Adrenal gland (tissue), 12 donors: ENCODE data around the gene CPT1A. TPM values are rescaled to one million over a fixed set of nuclear protein-coding genes. Genes with fewer than 3 reads are reported as not detected.
A peak's percentile ranks its signal among the peaks of the same experiment; 100 is the strongest.

Experiments
- DNase-seq, 7 donors: peaks; one replicate each; pipeline ENCODE4 v3.0.0-alpha.2; 2019 to 2020
- H3K27ac ChIP-seq, 5 donors: fragments of 200-600 bp; sonication (generic) in 4 of 5; 1 replicate in 3 of 5; 2 replicates in 2 of 5; pipeline versions ENCODE4 v1.5.1 to v1.8.0; 2016 to 2020; ENCODE audit warnings: mild to moderate bottlenecking in 1 of 5
- H3K27me3 ChIP-seq: fragments of 200-600 bp; 2 replicates; pipeline ENCODE4 v1.8.0; 2021
- H3K36me3 ChIP-seq, 2 donors: fragments of 200-600 bp; replicated peaks in 1 of 2; 1 replicate in 1 of 2; 2 replicates in 1 of 2; pipeline versions ENCODE4 v1.5.1 to v1.8.0; 2018 to 2022
- H3K4me1 ChIP-seq, 2 donors: fragments of 200-600 bp; replicated peaks in 1 of 2; 1 replicate in 1 of 2; 2 replicates in 1 of 2; pipeline versions ENCODE4 v1.5.1 to v1.8.0; 2018 to 2021
- H3K4me3 ChIP-seq, 4 donors: fragments of 200-600 bp; sonication (generic) in 3 of 4; one replicate each; pipeline ENCODE4 v1.5.1; 2016 to 2018
- H3K9me3 ChIP-seq, 3 donors: fragments of 200-600 bp; sonication (generic) in 1 of 3; replicated peaks in 1 of 3; 1 replicate in 2 of 3; 2 replicates in 1 of 3; pipeline versions ENCODE4 v1.5.1 to v1.8.0; 2016 to 2021
- CTCF ChIP-seq, 6 experiments: fragments of 450-650 bp in 4 of 6; fragments of 200-600 bp in 2 of 6; sonication (generic) in 1 of 6; IDR thresholded peaks; 1 replicate in 5 of 6; 2 replicates in 1 of 6; pipeline versions ENCODE4 v1.5.1 to v1.8.0; 2016 to 2021; ENCODE audit warnings: antibody characterized with exemption in 6 of 6, mild to moderate bottlenecking in 2 of 6, moderate library complexity in 1 of 6
- POLR2A ChIP-seq, 2 donors: fragments of 450-650 bp; IDR thresholded peaks; one replicate each; pipeline ENCODE4 v1.6.1; 2017; ENCODE audit warnings: antibody characterized with exemption in 2 of 2, mild to moderate bottlenecking in 2 of 2, moderate library complexity in 1 of 2
- WGBS, 4 donors: extraction: QIAGEN DNeasy Blood & Tissue Kit in 2 of 4; methylation state at CpG; one replicate each; pipeline versions ENCODE4 v1.1.5 to v1.1.7; 2013 to 2017; 5-methylcytosine and 5-hydroxymethylcytosine counted together
- intact Hi-C, 2 donors: fragments of 100-400 bp; cut with DNase I; formaldehyde crosslinking; loops; one replicate each; pipeline versions ENCODE4 v1.14.1 to v1.15.0; 2022 to 2023
- polyA plus RNA-seq, 3 donors: library from polyadenylated mRNA; stranded (reverse); fragments of 200-250 nt in 2 of 3; fragments of 350-450 nt in 1 of 3; fragmentation: Illumina TruSeq in 1 of 3; extraction: RNeasy Lipid Tissue Mini Kit (QIAGEN cat#74804) in 1 of 3; gene quantifications; one replicate each; pipeline ENCODE4 v1.2.3, GENCODE V29; 2013 to 2014
- total RNA-seq, 9 donors: library from RNA; depleted of rRNA in 4 of 9; stranded (reverse); fragments of >200 nt in 4 of 9; fragments of 120-200 nt in 1 of 9; fragmentation: NEBNext Ultra II Directional in 1 of 9; extraction: Animal tissue kit (Norgen Biotek cat#: 25700) in 1 of 9; gene quantifications; one replicate each; pipeline versions ENCODE4 v1.1.0 to v1.2.4, GENCODE V29; 2013 to 2023
- donor health status: healthy with polysubstance abuse.
- donor health status: Bipolar disorder and iron deficiency.
- donor health status: DM: yes; HTN: yes; CAD: no.
- donor health status: DM: no; HTN: no; CAD: no.
- donor health status: DM: no; HTN: no; CAD: no.
- donor health status: DM: yes; HTN: yes; CAD: no.

Gene CPT1A
- total and polyA plus RNA-seq, 12 donors: 15.2 to 140 (median 66.0) TPM

DNA sequence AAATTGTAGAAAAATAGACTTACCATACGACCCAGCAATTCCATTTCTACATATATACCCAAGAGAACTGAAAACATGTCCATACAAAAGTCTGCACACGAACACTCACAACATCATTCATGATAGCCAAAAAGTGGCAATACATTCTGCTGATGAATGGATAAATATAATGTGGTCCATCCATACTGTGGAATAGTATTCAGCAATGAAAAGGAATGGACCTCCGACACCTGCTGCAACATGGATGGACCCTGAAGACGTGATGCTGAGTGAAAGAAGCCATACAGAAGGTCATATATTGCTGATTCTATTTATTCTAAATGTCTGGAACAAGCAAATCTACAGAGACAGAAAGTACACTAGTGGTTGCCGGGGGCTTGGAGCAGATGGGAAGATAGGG is 19.2 kb downstream of the CPT1A start:
- intact Hi-C loops: no loop called here
- H3K27me3 ChIP-seq: no peaks in the 10 kb centered on the region
- H3K9me3 ChIP-seq: no peaks in the 10 kb centered on the region
- H3K27ac ChIP-seq: no peak overlapping the region
- peaks cover 0 to 8% of the 10 kb centered on the region in 2 donors for H3K4me1 ChIP-seq
- no peaks in the 10 kb centered on the region for H3K36me3 ChIP-seq
- H3K4me3 ChIP-seq: no peak overlapping the region
- TF ChIP-seq POLR2A (IDR thresholded peaks at IDR 0.05) (no peak), CTCF (IDR thresholded peaks at IDR 0.05) (no peak)
- 94 to 96% (median 95%) methylated on average over 5 of the region's 5 CpGs for WGBS, 4 donors
- no peak for DNase-seq

DNA sequence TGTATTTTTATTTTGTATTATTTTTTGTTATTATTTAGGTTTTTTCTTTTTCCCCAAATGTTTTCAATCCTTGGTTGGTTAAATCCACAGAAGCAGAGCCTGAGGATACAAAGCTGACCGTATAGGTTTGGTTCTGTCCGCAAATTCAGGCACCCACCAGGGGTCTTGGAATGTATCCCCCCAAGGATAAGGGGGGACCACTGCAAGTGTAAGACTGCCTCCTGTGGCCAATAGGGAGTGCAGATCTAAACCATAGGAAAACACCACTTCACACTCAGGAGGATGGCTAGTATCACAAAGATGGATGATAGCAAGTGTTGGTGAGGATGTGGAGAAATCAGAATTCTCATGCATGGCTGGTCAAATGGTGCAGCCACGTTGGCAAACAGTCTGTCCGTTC is 20.0 kb downstream of the CPT1A start:
- no peak overlapping the region for H3K4me3 ChIP-seq
- no peaks in the 10 kb centered on the region for H3K27me3 ChIP-seq
- no peaks in the 10 kb centered on the region for H3K9me3 ChIP-seq
- DNase-seq: no peak
- WGBS, 4 donors: 48 to 77% (median 62%) methylated on average over 3 to 4 of the region's 4 CpGs
- H3K27ac ChIP-seq: no peak overlapping the region
- TF ChIP-seq CTCF (IDR thresholded peaks at IDR 0.05): no peak
- no peak for TF ChIP-seq POLR2A (IDR thresholded peaks at IDR 0.05)
- peaks cover 0 to 8% of the 10 kb centered on the region in 2 donors for H3K4me1 ChIP-seq
- no peaks in the 10 kb centered on the region for H3K36me3 ChIP-seq
- intact Hi-C loops: no loop called here

DNA sequence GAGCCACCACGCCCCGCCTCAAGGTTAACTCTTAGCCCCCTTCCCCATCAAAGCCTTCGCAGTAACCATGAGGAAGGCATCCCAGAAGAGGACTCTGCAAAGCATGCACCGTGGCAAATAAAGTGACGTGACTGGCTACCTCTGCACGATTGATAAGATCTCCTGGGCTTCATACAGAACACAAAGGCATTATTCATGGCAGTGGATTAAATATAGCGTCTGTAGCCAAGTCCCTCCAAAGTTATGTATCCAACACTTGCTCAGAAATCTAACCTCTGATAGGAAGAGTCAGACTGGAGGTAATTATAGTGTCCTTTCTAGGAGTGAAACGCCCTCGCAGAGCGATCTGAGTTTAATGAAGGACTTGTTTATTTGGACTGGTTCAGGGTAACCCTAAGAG is 22.4 kb downstream of the CPT1A start:
- Histone ChIP-seq H3K4me3 (no peak overlapping the region), H3K9me3 (no peaks in the 10 kb centered on the region), H3K27me3 (no peaks in the 10 kb centered on the region), H3K27ac (no peak overlapping the region), H3K36me3 (peaks cover 0 to 9% of the 10 kb centered on the region in 2 donors), H3K4me1 (peaks cover 0 to 8% of the 10 kb centered on the region in 2 donors)
- TF ChIP-seq POLR2A (IDR thresholded peaks at IDR 0.05): no peak
- TF ChIP-seq CTCF (IDR thresholded peaks at IDR 0.05): no peak
- intact Hi-C loops: no loop called here
- no peak for DNase-seq
- 76 to 89% (median 83%) methylated on average over 9 to 10 of the region's 10 CpGs for WGBS, 4 donors

- no peak for TF ChIP-seq CTCF (IDR thresholded peaks at IDR 0.05)
- no peak for TF ChIP-seq POLR2A (IDR thresholded peaks at IDR 0.05)
- Histone ChIP-seq H3K4me1 (peaks cover 0 to 8% of the 10 kb centered on the region in 2 donors), H3K4me3 (no peak overlapping the region), H3K27ac (peak overlapping the region in 1 of 5 donors; percentile 61), H3K36me3 (peaks cover 0 to 18% of the 10 kb centered on the region in 2 donors), H3K9me3 (no peaks in the 10 kb centered on the region), H3K27me3 (no peaks in the 10 kb centered on the region)
- intact Hi-C loops: no loop called here
- WGBS, 4 donors: 87 to 100% (median 92%) methylated on average over 1 to 7 of the region's 7 CpGs
- no peak for DNase-seq
These were observed 23.5 kb downstream of the CPT1A start for GRCh38 chr11:68818181-68818580.
